Left cardiac atrium (tissue), 4 donors: ENCODE measurements around the gene THBS2. TPM values are rescaled to one million over a fixed set of nuclear protein-coding genes. Genes with fewer than 3 reads are reported as not detected.

ENCODE experiments used
- ATAC-seq, 2 donors: fragments of 200-7000 bp; cut with Tn5 transposase; one replicate each; pipeline ENCODE4 v1.9.1; 2020; ENCODE audit warnings: mild to moderate bottlenecking in 2 of 2, moderate library complexity in 2 of 2
- DNase-seq: peaks from one replicate; pipeline ENCODE4 v3.0.0-alpha.2; 2020
- intact Hi-C, 2 donors: fragments of 100-400 bp; cut with DNase I; formaldehyde crosslinking; loops; one replicate each; pipeline versions ENCODE4 v1.14.1 to v1.15.1; 2022 to 2023
- total RNA-seq, 2 donors: library from RNA; stranded (reverse); fragmentation: NEBNext Ultra II Directional; extraction: Animal tissue kit (Norgen Biotek cat#: 25700); gene quantifications; one replicate each; pipeline ENCODE4 v1.2.1, GENCODE V29; 2021
- donor health status: DM: no; HTN: yes; CAD: no.
- donor health status: DM: no; HTN: yes; CAD: no; lungs with severe emphysema.
- donor health status: DM: yes; HTN: yes; CAD: no.
- donor health status: Dilated cardiomyopathy.

The THBS2 gene
- total RNA-seq, 2 donors from 2014 or later, result 22.7 to 74.8 TPM

GRCh38 chr6:169252505-169253189, 999 bp downstream of the THBS2 start:
- no peak for DNase-seq
- intact Hi-C loops, result no loop called here
- ATAC-seq, result no peak

GRCh38 chr6:169251822-169252504, 1.7 kb downstream of the THBS2 start:
- ATAC-seq (no peak), DNase-seq (no peak)
- intact Hi-C loops, result no loop called here

- DNase-seq (no peak), ATAC-seq (peak in 1 of 2 donors; percentile 45)
- intact Hi-C loops, result no loop called here
Observed at GRCh38 chr6:169251371-169251802, 2.3 kb downstream of the THBS2 start.

GRCh38 chr6:169250660-169251059, 3.0 kb downstream of the THBS2 start:
- no peak for DNase-seq
- intact Hi-C loops, result no loop called here
- peak in 1 of 2 donors; percentile 30 for ATAC-seq

GRCh38 chr6:169249057-169249456, 4.6 kb downstream of the THBS2 start:
- DNase-seq, result no peak
- ATAC-seq, result no peak
- intact Hi-C loops, result no loop called here

GRCh38 chr6:169248521-169248971, 5.1 kb downstream of the THBS2 start:
- ATAC-seq (no peak), DNase-seq (no peak)
- intact Hi-C loops, result no loop called here

- no peak for ATAC-seq
Observed at GRCh38 chr6:169247991-169248390, 5.7 kb downstream of the THBS2 start.

GRCh38 chr6:169247419-169247818, 6.2 kb downstream of the THBS2 start:
- DNase-seq (no peak), ATAC-seq (no peak)
- intact Hi-C loops, result no loop called here

More at GRCh38 chr6:169247991-169248390, 5.7 kb downstream of the THBS2 start:
- DNase-seq, result no peak
- intact Hi-C loops, result no loop called here

GRCh38 chr6:169246445-169246844, 7.2 kb downstream of the THBS2 start:
- intact Hi-C loops, result no loop called here
- ATAC-seq (no peak), DNase-seq (no peak)

GRCh38 chr6:169244684-169245383, 8.8 kb downstream of the THBS2 start:
- intact Hi-C loops, result no loop called here
- ATAC-seq (no peak), DNase-seq (no peak)

- intact Hi-C loops, result no loop called here
- ATAC-seq (no peak), DNase-seq (no peak)
Observed at GRCh38 chr6:169243661-169244060, 10.0 kb downstream of the THBS2 start.

GRCh38 chr6:169243186-169243585, 10.5 kb downstream of the THBS2 start:
- intact Hi-C loops, result no loop called here
- ATAC-seq, result no peak

GRCh38 chr6:169241688-169242350, 11.8 kb downstream of the THBS2 start:
- no peak for DNase-seq
- intact Hi-C loops, result no loop called here
- no peak for ATAC-seq

More at GRCh38 chr6:169243186-169243585, 10.5 kb downstream of the THBS2 start:
- no peak for DNase-seq

- intact Hi-C loops, result no loop called here
Observed at GRCh38 chr6:169240591-169241390, 12.9 kb downstream of the THBS2 start.

GRCh38 chr6:169240125-169240524, 13.5 kb downstream of the THBS2 start:
- DNase-seq, result no peak
- no peak for ATAC-seq
- intact Hi-C loops, result no loop called here

More at GRCh38 chr6:169240591-169241390, 12.9 kb downstream of the THBS2 start:
- ATAC-seq (no peak), DNase-seq (no peak)

GRCh38 chr6:169239181-169239580, 14.5 kb downstream of the THBS2 start:
- DNase-seq, result no peak

GRCh38 chr6:169238766-169239165, 14.9 kb downstream of the THBS2 start:
- intact Hi-C loops, result no loop called here
- no peak for DNase-seq
- ATAC-seq, result no peak

More at GRCh38 chr6:169239181-169239580, 14.5 kb downstream of the THBS2 start:
- no peak for ATAC-seq
- intact Hi-C loops, result no loop called here

GRCh38 chr6:169237496-169238134, 16.0 kb downstream of the THBS2 start:
- DNase-seq (no peak), ATAC-seq (no peak)
- intact Hi-C loops, result no loop called here
